Skeletal muscle tissue (tissue), 4 donors: ENCODE results near the gene NUP58. TPM values are rescaled to one million over a fixed set of nuclear protein-coding genes. Genes with fewer than 3 reads are reported as not detected.
"Not testable (repeated sequence)": the region's sequence is repeated elsewhere in the genome, so short reads cannot be mapped to it uniquely, and the experiment has no call there.

Experiments
- H3K27ac ChIP-seq: one replicate; pipeline ENCODE4 v1.7.0; 2013; ENCODE audit warnings: mild to moderate bottlenecking, low read depth, low read length, inconsistent platforms
- H3K27me3 ChIP-seq, 3 donors: one replicate each; pipeline ENCODE4 v1.7.0; 2013; ENCODE audit warnings: low read length in 3 of 3; ENCODE audit not compliant: control insufficient read depth in 3 of 3, insufficient read depth in 3 of 3
- H3K36me3 ChIP-seq, 3 donors: one replicate each; pipeline ENCODE4 v1.7.0; 2013; ENCODE audit warnings: low read length in 3 of 3; ENCODE audit not compliant: control insufficient read depth in 3 of 3, insufficient read depth in 3 of 3
- H3K4me1 ChIP-seq, 3 donors: one replicate each; pipeline ENCODE4 v1.7.0; 2013; ENCODE audit warnings: low read length in 3 of 3, mild to moderate bottlenecking in 3 of 3; ENCODE audit not compliant: control insufficient read depth in 3 of 3, insufficient read depth in 3 of 3
- H3K4me3 ChIP-seq, 3 donors: one replicate each; pipeline ENCODE4 v1.7.0; 2013; ENCODE audit warnings: low read length in 3 of 3
- H3K9ac ChIP-seq, 3 donors: one replicate each; pipeline ENCODE4 v1.7.0; 2013; ENCODE audit warnings: low read length in 3 of 3, mild to moderate bottlenecking in 3 of 3, moderate library complexity in 2 of 3, low read depth in 1 of 3
- H3K9me3 ChIP-seq, 3 donors: one replicate each; pipeline ENCODE4 v1.7.0; 2013; ENCODE audit warnings: low read length in 3 of 3; ENCODE audit not compliant: control insufficient read depth in 3 of 3
- total RNA-seq: library from RNA; depleted of rRNA; stranded (reverse); fragments of >200 nt; gene quantifications from one replicate; pipeline ENCODE4 v1.2.3, GENCODE V29; 2014
- donor health status: Osteomylitis.

NUP58 gene
- total RNA-seq, 1 donor from 2014 or later, result 45.4 TPM

DNA sequence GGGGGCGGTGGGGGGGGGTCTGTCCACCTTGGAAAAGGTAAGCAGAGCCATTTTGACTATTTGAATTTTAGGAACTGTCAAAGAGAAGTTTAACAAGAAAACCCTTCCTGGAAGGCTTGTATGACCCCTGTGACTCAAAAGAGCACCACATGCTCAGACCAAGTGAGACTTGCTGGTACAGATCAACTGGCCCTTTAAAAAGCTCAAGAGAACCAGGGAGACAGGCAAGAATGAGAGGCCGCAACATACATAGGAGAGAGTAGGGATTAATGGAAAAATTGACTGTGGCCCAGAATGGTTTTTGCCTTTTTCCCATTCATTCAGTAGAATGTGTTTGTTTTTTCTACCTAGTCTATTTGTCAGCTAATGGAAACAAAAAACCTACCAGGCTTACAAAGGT, 44.2 kb downstream of the NUP58 start:
- no peaks in the 10 kb centered on the region for H3K36me3 ChIP-seq
- H3K4me1 ChIP-seq, result no peaks in the 10 kb centered on the region
- H3K27me3 ChIP-seq, result no peaks in the 10 kb centered on the region
- no peaks in the 10 kb centered on the region for H3K9me3 ChIP-seq
- H3K27ac ChIP-seq, result no peak overlapping the region
- no peak overlapping the region for H3K4me3 ChIP-seq
- no peak overlapping the region for H3K9ac ChIP-seq

DNA sequence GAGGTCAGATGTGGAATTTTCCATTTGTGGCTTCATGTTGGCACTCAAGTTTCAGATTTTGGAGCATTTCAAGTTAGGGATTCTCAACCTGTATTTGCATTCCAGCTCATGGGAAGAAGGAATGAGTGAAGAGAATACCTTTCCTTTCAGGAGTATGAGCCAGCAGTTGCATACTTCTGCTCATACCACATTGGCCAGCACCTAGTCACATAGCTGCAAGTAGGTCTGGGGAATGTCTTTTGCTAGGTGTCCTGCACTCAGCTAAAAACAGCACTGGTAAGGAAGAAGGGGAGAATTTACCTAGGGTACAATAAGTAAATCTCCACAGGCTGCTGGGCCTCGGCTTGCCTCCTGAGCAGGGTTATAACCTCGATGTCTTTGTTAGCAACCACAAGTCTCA, 45.7 kb downstream of the NUP58 start:
- no peak overlapping the region for H3K4me3 ChIP-seq
- no peaks in the 10 kb centered on the region for H3K27me3 ChIP-seq
- no peaks in the 10 kb centered on the region for H3K36me3 ChIP-seq
- H3K9me3 ChIP-seq, result no peaks in the 10 kb centered on the region
- no peaks in the 10 kb centered on the region for H3K4me1 ChIP-seq
- H3K9ac ChIP-seq, result no peak overlapping the region
- H3K27ac ChIP-seq, result no peak overlapping the region

DNA sequence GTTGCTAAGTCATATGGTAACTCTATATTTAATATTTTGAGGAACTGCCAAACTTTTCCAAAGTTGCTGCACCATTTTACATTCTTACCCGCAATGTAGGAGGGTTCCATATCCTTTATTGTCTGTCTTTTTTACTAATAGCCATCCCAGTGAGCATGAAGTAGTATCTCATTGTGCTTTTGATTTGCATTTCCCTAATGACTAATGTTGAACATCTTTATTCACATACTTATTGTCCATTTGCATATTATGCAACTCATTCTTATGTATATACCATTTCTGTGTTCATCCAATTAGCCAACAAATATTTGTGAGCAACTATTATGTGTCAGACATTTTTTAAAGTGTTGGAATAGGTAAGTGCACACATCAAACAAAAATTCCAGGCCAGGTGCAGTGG, 50.0 kb downstream of the NUP58 start:
- Histone ChIP-seq H3K4me1 (no peaks in the 10 kb centered on the region), H3K36me3 (no peaks in the 10 kb centered on the region), H3K27me3 (peaks cover 0 to 4% (median 0%) of the 10 kb centered on the region in 3 donors), H3K27ac (no peak overlapping the region), H3K9me3 (no peaks in the 10 kb centered on the region), H3K9ac (no peak overlapping the region), H3K4me3 (no peak overlapping the region)

DNA sequence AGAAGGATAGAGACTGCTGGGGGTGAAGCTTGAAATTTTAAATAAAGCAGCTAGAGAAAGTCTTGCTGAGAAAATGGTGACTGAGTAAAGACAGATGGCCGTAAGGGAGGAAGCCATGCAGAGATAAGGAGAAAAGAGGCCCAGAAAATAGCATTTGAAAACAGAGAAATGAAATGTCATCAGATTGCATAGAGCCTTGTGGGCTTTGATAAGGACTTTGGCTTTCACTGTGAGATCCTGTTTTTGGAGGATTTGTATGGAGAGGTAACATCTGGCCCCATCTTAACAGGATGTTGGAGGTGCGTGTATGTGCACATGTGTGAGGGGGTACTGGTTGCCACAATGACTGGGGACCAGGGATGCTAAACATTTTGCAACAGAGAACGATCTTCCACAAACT, 50.8 kb downstream of the NUP58 start:
- no peaks in the 10 kb centered on the region for H3K36me3 ChIP-seq
- no peaks in the 10 kb centered on the region for H3K4me1 ChIP-seq
- H3K27me3 ChIP-seq, result peaks cover 0 to 4% (median 0%) of the 10 kb centered on the region in 3 donors
- H3K27ac ChIP-seq, result no peak overlapping the region
- no peak overlapping the region for H3K4me3 ChIP-seq
- H3K9ac ChIP-seq, result no peak overlapping the region
- H3K9me3 ChIP-seq, result no peaks in the 10 kb centered on the region

DNA sequence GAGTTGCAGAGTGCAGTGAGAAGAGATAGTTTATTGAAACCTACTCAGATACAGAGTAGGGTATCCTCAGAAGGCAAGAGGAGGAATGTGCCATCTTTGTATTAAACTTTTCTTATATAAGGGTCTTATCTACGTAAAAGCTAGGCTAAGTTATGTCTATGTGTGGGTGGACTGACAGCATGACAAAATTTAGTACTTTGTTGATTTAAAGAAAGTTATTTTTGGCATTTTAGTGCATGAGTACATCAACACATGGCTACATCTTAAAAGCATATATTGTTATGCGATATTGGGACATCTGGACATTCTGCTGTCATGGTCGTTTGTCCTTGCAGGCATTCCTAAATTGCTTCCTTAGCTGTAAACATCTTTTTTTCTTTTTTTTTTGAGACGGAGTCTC, 51.4 kb downstream of the NUP58 start:
- H3K4me3 ChIP-seq, result no peak overlapping the region
- H3K9ac ChIP-seq, result no peak overlapping the region
- no peaks in the 10 kb centered on the region for H3K9me3 ChIP-seq
- H3K27ac ChIP-seq, result no peak overlapping the region
- H3K27me3 ChIP-seq, result peaks cover 0 to 4% (median 0%) of the 10 kb centered on the region in 3 donors
- H3K36me3 ChIP-seq, result no peaks in the 10 kb centered on the region
- no peaks in the 10 kb centered on the region for H3K4me1 ChIP-seq

DNA sequence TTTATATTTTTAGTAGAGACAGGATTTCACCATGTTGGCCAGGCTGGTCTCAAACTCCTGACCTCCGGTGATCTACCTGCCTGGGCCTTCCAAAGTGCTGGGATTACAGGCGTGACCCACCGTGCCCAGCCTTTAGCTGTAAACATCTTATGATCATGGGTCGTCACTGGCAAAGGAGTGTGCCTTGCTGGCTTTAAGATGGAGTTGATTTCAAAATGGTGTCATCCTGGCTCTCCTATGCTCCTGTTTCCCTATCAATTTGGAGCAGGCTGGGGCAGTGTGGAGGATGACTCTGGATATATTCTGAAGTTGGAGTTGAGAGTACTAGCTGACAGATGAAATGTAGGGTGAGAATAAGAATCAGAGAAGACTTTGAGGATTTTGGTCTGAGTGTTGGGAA, 51.9 kb downstream of the NUP58 start:
- H3K9ac ChIP-seq, result no peak overlapping the region
- peaks cover 0 to 4% (median 0%) of the 10 kb centered on the region in 3 donors for H3K27me3 ChIP-seq
- H3K4me3 ChIP-seq, result no peak overlapping the region
- H3K4me1 ChIP-seq, result no peaks in the 10 kb centered on the region
- H3K36me3 ChIP-seq, result no peaks in the 10 kb centered on the region
- no peaks in the 10 kb centered on the region for H3K9me3 ChIP-seq
- no peak overlapping the region for H3K27ac ChIP-seq

DNA sequence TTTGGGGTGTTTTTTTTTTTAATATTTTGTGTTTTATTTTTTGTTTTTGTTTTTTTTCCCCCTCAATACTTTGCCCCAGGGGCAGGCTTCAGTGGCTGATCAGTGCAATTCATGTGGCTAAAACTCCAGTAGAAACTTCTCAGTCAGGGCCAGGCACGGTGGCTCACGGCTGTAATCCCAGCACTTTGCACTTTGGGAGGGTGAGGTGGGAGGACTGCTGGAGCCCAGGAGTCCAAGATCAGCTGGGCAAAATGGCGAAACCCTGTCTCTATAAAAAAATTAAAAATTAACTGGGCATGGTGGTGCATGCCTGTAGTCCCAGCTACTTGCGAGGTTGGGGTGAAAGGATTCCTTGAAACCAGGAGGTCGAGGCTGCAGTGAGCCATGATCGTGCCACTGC, 53.0 kb downstream of the NUP58 start:
- Histone ChIP-seq H3K4me1 (no peaks in the 10 kb centered on the region), H3K4me3 (no peak overlapping the region), H3K9me3 (no peaks in the 10 kb centered on the region), H3K27me3 (peaks cover 0 to 4% (median 0%) of the 10 kb centered on the region in 3 donors), H3K36me3 (no peaks in the 10 kb centered on the region), H3K9ac (no peak overlapping the region), H3K27ac (no peak overlapping the region)

DNA sequence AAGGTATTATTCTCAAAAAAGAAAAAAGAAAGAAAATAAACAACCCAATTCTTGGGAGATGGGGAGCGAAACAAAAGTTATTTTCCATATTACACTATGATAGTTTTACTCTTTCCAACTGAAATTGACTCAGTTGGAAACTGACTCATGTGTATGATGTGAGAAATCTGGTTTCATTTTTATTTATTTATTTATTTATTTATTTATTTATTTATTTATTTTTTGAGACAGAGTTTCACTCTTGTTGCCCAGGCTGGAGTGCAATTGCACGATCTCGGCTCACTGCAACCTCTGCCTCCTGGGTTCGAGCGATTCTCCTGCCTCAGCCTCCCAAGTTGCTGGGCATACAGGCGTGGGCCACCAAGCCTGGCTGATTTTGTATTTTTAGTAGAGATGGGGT, 59.0 kb downstream of the NUP58 start:
- not testable (repeated sequence) for H3K9me3 ChIP-seq, H3K9ac ChIP-seq, H3K4me3 ChIP-seq, H3K27me3 ChIP-seq, H3K36me3 ChIP-seq, H3K27ac ChIP-seq, H3K4me1 ChIP-seq

DNA sequence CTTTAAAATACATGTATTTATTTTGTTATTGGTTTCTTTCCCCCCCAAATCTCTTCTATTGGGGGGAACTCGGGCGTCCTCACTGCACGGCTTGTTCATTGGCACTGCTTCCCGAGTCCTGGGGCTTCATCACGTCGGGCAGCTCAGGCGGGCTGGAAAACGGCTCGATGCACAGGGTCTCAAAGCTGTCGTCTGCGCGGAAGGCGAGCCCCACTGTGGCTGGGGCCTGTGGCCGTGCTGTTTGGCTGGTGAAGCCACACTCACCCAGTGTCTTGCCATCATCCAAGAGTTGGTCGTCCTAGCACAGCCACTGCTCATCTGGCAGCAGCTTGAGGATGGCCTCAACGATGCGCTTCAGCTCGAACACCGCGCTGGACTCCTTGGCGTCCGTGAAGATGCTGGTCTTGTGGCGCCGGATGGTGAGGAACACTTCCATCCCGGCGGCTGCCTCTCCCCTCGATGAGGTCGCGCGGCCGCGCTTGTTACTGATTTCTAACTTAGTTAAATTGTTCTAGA, 64.4 kb downstream of the NUP58 start:
- Histone ChIP-seq H3K27me3 (peaks cover 8 to 11% (median 8%) of the 10 kb centered on the region in 3 donors), H3K9me3 (peaks cover 0 to 2% (median 0%) of the 10 kb centered on the region in 3 donors), H3K4me1 (no peaks in the 10 kb centered on the region), H3K27ac (no peak overlapping the region), H3K9ac (no peak overlapping the region), H3K36me3 (no peaks in the 10 kb centered on the region), H3K4me3 (no peak overlapping the region)

DNA sequence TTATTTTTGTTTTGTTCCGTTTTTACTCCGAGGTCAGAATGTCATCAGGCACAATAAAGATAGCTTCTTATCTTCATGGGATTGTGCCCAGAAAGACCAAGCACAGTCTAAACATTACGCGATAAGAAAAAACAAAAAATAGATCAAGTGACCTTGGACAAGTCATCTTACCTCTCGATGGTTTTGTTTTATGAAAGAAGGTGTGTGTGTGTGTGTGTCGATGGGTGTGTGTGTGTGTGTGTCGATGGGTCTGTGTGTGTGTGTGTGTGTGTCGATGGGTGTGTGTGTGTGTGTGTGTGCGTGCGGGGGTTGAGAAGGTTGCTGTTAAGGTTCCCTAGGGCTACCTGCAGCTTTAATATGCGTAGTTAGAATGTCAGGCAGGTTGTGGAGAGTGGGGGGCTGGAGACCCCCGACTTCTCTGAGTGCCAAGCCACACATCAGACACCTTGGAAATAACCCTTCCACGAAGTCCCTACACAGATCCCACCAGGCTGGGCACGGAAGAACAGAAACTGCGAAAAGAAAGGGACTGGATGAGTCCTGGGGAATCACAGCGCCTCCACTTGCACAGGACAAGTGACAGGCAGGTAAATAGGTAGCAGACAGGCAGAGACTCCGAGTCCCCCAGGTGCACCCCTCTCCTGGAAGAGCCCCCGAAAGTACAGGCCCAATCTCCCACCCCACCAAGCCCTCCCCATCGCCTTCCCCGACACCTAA, 69.9 kb downstream of the NUP58 start:
- H3K9ac ChIP-seq, result no peak overlapping the region
- H3K9me3 ChIP-seq, result no peaks in the 10 kb centered on the region
- H3K27ac ChIP-seq, result no peak overlapping the region
- H3K27me3 ChIP-seq, result peaks cover 40 to 50% (median 48%) of the 10 kb centered on the region in 3 donors
- no peaks in the 10 kb centered on the region for H3K4me1 ChIP-seq
- no peaks in the 10 kb centered on the region for H3K36me3 ChIP-seq
- no peak overlapping the region for H3K4me3 ChIP-seq
